Measurements from ENCODE around the gene RSPH1.

The RSPH1 gene

DNA sequence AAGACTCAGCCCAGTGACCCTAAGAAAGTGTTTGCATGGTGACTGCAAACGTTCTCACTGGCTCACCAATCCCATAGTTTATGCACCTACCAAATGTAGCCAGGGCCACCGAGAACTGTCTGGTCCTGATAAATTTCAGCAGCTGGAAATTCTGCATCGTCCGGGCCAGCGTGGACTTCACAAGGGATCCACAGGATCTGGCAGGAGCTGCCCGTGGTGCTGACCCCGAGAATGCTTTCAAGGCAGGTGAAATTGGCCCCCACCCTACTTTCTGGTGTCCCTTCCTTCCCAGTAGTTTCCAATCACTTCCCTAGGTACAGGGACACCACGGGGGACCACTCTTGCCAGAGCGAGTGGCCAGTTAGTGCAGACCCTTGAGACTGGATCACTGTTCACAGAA, 66.2 kb downstream of the RSPH1 start:
- DNase-seq (ENCODE audit: low read depth in 3 of 3) = no peak

DNA sequence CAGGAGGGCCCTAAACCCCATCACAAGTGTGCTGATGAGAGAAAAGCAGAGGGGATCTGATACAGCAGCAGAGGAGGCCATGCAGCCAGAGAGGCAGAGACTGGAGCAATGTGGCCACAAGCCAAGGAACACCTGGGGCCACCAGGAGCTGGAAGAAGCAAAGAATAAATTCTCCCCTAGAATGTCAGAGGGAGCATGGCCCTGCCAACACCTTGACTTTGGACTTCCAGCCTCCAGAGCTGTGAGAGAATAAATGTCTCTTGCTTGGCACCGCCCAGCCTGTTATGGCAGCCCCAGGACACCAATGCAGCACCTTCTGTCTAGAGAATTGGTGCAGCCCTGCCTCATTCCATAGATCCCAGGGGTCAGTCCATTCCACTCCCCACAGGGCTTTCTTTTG, 67.0 kb downstream of the RSPH1 start:
- DNase-seq (ENCODE audit: low read depth in 3 of 3) = no peak

DNA sequence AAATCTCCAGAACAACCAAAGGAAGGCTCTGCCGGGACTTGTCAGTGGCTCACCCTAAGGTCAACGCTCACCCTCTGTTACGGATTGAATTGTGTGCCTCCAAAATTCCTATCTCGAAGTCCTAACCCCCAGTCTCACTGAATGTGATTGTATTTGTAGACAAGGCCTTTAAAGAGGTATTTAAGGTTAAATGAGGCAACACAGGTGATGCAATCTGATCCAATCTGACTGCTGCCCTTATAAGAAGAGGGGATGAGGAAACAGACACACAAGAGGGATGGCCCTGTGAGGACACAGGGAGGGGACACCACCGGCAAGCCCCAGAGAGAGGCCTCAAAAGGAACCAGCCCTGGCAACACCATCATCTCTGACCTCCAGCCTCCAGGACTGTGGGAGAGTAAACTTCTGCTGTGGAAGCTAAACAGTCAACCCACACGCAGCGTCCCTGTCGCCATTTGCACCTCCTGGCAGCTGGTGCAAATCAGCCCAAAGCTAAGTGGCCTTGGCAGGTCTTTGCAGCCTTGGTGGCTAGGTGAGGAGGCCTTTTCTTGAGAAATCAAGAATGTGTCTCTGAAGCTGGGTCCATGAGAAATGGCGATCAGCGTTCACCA, 68.1 kb downstream of the RSPH1 start:
- DNase-seq (ENCODE audit: low read depth in 3 of 3) = no peak

DNA sequence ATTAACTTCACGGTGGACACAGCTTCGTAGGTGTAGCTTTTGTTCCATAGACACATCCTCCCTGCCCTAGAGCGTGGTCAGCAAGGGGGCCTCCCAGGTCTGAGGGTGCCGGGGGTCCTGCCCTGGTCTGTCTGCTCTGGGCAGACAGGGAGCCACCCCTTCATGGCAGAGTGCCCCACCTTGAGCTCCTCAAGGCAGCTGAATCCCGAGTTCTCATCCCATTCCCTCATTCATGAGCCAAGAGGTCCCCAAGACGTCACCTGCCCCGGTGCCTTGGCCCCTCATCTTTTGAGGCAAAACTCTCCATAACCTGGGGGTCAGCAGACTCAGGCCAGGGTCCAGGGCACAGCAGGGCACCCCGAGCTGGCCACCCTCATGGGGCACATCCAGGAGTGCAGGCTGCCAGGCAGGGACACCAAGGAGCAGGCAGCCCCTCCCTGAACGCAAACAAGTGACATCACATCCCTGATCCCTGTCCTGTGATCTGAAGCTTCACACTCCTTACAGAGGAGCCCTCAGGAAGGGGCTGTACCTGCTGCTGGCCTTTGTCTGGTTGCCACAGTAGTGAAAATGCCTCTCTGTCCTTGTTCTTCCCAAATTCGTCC, 69.0 kb downstream of the RSPH1 start:
- DNase-seq (ENCODE audit: low read depth in 3 of 3) = no peak

DNA sequence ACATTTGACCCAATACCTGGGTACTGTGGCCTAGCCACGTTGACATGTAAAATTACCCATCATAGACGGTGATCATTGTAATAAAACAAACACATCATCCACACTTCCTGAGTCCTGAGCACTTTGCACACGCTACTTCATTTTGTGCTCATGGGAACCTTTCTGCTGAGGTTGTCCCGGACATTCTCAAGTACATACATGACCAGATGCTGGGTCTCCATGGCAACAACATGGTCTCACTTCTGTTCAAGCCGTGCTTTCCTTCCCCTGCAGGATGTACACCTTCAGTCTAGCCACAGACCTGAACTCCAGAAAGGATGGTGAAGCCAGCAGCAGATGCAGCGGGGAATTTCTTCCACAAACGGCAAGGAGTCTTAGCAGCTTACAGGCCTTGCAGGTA, 69.6 kb downstream of the RSPH1 start:
- no peak for DNase-seq (ENCODE audit: low read depth in 3 of 3)

DNA sequence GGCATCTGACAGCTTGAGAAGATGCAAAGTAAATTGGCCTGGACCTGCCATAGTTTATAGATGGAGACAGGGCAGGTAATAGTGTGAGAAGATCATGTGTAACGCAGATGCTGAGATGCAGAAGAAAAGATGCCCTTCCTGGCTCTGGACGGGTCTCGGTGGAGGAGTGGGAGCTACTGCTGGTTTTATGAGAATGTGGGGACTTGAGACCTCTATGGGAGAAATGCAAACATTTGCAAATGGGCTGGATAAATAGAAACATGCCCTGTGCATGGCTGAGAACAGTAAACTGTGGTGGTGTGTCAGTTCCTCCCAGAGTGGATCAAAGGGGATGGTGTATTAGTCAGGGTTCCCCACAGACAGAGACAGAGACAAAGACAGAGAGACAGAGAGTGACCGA, 70.4 kb downstream of the RSPH1 start:
- DNase-seq (ENCODE audit: low read depth in 3 of 3) = no peak

DNA sequence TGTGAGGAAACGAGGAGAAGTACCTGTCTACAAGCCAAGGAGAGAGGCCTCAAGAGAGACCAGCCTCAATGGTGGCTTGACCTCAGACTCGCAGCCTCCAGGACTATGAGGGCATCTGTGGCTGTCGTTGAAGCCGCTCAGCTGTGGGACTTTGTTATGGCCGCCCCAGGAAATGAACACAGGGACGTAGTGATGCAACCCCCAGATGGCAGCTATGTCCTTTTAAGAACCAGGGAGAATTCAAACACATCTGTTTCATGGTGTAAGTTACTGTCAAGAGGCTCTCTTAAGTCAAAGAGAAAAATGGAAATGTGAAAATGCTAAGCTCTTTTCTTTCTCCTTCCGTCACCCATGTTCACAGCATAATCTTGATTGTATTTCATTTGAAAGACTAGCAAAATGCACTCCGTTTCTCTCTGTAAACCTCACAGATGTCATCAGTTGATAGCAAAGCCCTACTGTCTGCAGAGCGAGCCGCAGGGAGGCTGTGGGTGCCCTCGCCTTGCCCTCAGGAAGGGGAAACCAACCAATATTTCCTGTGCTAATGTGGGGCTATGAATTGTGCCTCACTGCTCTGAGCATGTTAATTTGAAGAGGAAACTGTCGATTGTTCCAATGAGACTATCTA, 71.0 kb downstream of the RSPH1 start:
- DNase-seq (ENCODE audit: low read depth in 3 of 3) = no peak

DNA sequence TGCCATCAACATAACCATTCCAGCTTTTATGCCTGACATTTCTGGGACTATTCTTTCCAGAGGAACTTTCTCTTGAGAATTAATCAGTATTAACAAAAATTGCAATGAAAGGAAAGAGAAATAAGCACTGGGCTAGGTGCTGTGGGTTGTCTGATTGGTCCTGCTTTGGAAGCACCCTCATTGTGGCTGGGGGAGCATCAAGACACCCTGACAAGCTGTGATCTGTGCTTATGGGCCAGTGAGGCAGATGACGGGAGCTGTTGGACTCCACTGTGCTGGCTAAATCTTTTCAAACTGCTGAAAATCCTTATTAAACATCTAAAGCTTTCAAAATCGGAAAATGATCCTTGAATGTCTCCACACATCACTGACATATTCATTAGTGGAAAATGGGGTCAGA, 72.3 kb downstream of the RSPH1 start:
- DNase-seq (ENCODE audit: low read depth in 3 of 3) = no peak

DNA sequence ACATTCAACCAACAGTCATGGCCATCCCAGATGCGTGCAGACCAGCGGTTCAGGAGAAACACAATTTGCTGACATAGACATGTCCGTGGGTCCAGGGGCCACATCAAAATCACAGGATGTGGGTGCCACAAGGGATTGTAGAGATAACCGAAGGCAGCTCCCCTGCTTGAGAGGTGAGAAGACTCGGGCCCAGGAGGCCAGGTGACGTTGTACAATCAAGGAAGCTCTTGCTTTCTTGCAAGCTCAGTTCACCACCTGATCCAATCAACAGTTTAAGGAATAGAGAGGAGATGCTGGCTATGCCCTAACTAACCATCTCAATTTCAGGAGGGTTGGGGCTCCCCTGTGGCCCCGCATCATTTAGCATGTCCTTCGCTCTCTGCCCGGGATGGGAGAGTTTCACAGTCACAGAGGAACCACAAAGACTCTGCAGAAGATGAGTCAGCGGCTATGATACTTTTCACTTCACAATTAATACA, 72.8 kb downstream of the RSPH1 start:
- no peak for DNase-seq (ENCODE audit: low read depth in 3 of 3)

Measured in stimulated activated CD4-positive, alpha-beta T cell treated with anti-CD3 and anti-CD28 coated beads, TNF-alpha, amount 100 ng/mL, for 48 hours (primary cell).